NCI-H2081 treated with DMSO at 0.1 percent for 48 hours (cell line): ENCODE results near the gene SCIN.
"Not testable (repeated sequence)": the region's sequence is repeated elsewhere in the genome, so short reads cannot be mapped to it uniquely, and the experiment has no call there.

Experiments used
- DNase-seq: peaks from one replicate; lab custom pipeline; 2025; lab: John Stamatoyannopoulos, UW

The SCIN gene

DNA sequence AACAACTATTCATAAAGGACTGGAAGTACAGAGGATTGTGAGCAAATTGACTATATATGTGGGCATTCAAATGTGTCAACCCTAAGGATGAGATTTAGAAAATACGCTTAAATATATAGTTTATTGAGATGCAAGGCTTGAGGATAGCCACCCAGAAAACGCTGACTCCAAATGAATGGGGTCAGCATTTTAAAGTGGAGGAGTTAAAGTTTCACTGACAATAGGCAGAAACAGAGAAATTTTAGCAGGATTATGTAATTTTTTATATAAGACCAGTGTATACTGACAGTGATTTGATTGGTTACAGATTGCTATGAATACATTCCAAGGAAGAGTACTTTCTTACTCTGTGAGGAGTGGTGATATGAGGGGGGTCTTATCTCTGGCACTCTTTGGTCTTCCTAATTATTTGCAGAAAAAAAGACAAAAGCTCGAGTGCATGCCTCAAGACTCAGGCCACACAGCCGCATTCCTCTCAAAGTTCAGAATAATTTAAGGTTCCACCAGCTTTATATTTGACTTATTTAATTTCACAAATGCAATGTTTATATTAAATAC lies 78.3 kb downstream of the SCIN start:
- DNase-seq, result no peak

DNA sequence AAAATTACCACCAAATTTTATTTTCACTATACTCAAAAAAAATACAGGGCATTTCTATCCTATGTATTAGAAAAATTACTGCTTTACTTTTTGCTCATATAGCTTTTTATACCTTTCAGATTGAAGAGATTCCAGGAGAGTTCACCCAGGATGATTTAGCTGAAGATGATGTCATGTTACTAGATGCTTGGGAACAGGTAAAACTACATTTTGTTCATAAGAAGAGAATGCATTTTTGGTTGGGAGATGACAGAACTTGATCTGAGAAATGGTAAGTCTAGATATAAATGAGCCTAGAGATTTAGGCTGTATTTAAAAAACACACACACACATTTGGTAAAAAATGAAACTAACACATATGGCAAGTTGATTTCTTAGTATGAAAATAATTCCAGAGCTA lies 78.8 kb downstream of the SCIN start:
- no peak for DNase-seq

DNA sequence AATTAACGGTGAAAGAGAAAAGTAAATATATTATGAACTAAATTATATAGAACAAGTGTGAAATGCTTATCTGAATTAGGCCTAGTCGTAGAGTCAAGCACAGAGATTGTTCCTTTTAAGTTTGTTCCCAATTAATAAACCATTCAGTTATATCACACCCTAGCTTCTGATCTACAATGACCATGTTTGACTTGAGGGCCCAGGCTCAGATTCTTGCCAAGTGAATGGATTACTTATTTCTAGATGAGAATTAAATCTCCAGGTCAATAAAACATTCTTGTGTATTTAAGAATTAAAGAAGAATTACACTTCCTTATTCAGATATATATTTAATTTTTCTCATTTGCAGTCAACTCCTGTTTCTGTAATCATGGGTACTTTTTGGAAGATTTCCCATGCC lies 79.6 kb downstream of the SCIN start:
- DNase-seq, result no peak

DNA sequence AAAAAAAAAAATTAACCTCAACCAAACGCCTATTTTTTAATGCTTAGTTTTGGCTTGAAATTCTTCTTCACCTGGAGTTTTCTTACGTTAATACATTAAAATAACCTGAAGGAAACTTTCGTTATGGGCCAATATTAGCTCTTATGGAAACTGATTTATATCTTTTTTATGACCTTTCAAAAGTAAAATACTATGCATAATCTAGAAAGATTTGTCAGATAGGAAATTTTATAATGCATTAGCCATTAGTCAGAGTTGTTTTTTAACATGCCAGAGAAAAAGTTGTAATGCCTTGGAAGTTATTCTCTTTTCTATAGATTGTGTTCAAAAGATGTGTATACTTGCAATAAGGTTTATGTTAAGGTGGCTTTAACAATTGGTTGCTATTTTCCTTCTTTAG lies 82.6 kb downstream of the SCIN start:
- DNase-seq, result no peak

DNA sequence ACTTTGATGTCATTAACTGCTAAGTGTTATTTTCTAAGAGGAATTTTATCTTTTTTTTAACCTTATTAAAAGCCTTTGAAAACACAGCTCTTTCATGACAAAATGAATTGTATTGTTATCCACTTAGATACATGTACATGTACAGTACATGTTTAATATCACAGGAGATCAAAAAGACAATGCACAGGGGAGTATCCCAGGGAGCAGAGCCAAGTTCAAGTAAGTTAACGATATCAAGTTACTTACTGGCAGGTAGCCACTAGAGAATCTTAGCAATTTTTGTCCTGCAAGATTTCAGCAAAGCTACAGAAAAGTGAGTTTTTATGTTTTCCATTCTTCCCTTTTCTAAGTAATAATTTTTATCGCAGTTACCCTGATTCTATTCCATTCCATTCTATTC lies 83.0 kb downstream of the SCIN start:
- no peak for DNase-seq

DNA sequence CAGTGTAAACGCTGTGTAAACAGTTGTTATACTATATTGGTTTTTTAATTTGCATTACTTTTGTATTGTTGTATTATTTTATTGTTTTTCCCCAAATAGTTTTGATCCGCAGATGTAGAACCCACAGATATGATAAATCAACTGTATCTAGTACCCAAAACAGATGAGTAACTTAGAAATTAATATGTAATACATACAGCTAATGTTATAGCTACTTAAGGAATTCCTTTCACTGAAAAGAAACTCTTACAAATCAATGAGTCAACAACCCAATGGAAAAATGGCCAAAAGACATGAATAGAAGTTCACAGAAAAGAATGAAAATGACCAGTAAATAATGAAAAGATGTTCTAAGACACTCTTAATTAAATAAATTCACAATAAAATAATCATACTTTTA lies 84.6 kb downstream of the SCIN start:
- DNase-seq, result no peak

DNA sequence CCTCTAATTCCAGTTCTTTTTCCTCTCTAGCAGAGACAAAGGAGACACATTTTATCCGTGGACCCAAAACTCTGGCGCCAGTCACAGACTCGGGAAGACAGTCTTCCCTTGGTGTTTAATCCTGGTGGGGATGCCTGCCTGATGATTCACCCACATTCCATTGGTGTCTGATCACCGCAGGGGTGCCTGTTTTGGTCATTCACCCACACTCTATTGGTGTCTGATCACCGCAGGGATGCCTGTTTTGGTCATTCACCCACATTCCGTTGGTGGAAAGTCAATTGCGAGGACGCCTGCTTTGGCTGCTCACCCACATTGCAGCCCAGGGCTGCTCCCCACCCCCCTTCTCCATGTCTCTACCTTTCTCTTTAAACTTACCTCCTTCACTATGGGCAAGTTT lies 89.9 kb downstream of the SCIN start:
- DNase-seq, result not testable (repeated sequence)

DNA sequence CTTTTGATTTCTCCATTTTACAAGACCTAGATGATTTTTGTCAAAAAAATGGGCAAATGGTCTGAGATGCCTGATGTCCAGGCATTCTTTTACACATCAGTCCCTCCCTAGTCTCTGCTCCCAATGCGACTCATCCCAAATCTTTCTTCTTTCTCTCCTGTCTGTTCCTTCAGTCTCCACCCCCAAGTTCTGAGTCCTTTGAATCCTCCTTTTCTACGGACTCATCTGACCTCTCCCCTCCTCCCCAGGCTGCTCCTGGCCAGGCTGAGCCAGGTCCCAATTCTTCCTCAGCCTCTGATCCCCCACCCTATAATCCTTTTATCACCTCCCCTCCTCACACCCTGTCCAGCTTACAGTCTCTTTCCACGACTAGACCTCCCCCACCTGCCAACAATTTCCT lies 90.5 kb downstream of the SCIN start:
- not testable (repeated sequence) for DNase-seq

DNA sequence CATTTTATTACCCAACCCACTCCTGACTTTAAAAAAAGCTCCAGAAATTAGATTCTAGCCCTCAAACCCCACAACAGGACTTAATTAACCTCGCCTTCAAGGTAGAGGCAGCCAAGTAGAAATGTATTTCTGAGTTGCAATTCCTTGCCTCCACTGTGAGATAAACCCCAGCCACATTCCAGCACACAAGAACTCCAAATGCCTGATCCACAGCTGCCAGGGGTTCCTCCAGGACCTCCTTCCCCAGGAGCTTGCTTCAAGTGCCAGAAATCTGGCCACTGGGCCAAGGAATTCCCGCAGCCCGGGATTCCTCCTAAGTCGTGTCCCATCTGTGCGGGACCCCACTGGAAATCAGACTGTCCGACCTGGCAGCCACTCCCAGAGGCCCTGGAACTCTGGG lies 91.1 kb downstream of the SCIN start:
- DNase-seq, result no peak

DNA sequence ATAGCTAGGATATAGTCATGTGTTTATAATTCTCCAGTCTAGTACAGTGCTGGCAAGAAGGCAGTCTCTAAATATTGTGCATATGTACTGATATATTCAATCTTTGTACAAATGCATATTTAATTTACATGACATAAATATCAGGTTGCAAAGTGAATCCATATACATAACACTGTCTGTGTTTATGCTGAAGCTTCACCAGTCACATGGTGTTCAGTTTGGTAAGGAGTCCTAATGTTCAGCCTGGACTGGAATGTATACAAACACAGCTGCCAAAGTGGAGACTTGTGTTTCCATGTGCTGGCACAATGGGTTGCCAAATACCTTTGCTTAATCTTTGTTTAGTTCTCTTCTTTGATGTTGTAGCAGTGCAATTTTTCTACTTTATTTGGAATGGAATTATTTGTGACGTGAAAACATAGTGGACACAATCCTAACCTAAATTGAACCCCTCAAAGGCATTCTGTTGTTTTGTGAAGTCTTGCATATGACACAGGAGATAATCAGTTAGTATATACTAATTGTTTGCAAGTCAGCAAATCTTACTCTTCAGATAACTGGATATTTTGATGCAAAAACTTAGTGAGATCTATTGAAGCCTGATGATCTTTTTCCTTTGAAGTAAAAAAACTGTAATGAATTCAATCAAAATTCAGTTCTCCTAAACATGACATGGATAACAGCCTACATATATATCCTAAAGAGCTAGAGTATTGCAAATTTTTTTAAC lies 99.6 kb downstream of the SCIN start:
- DNase-seq, result no peak

DNA sequence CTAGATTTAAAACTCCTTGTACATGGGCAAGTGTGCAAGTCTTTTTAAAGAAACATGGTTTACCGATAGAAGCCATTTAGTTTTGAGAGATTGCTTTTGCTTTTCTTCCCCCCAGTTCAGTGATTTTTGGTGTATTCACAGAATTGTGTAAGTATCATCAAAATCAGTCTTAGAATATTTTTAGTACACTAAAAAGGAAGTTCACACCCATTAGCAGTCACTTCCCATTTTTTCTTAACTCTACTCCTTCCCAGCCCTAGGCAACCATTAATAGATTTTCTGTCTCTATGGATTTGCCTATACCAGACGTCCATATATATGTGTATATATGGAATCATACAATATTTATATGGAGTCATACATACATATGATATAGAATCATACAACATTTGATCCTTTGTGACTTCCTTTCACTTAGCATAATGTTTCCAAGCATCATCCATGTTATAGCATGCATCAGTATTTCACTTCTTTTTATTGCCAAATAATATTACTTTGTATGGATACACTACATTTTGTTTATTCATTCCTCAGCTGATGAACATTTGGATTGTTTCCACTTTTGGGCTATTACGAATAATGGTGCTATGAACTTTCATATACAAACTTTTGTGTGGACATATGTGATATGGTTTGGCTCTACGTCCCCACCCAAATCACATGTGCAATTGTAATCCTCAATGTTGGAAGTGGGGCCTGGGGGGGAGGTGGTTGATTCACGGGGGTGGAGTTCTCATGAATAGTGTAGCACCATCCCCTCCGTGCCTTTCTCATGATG lies 100.4 kb downstream of the SCIN start:
- DNase-seq, result no peak

DNA sequence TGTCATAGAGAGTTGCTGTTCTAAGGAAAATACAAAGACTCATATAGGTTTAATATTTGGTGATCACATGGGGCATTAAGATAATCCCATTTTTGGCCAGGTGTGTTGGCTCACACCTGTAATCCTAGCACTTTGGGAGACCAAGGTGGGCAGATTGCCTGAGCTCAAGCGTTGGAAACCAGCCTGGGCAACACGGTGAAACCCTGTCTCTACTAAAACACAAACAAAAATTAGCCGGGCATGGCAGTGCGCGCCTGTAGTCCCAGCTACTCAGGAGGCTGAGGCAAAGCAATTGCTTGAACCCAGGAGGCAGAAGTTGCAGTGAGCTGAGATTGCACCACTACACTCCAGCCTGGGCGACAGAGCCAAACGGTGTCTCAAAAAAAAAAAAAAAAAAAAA lies 102.9 kb downstream of the SCIN start:
- not testable (repeated sequence) for DNase-seq

DNA sequence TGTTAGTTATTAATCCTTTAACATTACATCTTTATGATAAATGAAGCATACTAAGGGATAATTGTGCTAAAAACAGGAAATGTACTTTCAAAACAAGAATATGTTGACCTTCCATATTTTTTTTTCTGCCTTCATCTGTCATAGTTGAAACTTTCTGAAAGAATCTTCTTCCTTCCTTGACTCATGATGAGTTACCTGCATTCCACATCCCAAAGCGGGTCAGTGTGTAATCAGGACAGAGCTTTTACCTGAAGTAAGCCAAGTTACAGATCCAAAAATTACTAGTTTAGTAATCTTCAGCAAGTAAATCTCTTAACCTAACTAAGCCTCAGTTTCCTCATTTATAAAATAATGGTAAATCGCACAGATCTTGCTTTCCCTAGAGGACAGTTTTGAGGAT lies 103.5 kb downstream of the SCIN start:
- no peak for DNase-seq

DNA sequence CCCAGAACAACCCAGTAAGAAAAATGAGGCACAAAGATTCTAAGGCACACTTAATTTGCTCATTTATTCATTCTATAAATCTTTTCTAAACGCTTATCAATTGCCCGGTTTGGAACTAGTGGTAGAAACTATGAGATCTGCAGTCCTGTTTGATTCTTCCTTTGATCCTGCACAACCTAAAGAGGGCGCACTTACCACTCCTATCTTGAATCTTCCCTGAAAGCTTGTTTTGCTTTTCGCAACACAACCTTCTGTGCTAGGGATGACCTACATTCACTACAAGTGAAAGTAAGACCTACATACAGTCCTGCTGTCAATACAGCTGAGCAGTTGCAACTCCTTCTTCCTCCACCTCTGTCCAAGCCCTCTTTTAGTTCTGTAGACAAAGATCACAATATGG lies 104.3 kb downstream of the SCIN start:
- no peak for DNase-seq

DNA sequence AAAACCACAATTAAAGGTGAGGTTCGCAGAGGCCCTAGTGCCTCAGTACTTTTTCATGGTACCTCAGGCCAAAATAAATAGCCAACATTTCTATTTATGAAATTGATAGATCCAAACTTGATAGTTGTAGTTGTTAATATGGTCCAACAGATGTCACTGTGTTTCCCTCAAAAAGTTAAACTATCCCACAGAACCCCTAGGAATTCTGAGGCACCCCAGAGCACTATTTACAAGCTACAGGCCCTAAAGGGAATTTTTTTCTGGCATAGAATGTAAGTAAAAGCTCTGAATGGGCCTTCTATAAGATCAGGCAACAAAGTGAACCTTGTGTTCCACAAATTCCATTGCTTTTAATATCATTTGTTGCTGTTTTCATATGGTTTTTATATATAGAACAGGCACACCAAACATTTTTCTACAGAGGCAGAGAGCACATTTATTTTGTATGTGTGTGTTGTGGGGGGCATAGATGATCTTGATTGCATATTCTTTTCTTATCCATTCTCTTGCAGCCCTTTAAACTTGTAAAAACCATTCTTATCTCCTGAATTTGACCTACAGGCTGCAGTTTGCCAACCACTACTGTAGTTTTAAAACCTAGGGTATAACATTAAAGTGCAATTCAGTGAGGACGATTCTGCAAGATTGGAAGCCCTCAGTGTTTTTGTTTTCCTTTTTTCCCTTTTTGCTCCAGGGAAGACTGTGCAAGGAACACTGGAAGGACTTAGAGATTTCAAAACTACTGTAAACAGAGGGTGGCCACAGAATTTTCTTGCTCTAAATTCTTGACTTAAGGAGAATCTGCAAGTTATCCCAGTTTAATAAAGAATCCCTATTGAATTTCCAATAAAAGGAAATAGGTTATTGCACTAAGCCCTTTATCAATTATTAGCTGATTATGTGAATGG lies 113.4 kb downstream of the SCIN start:
- DNase-seq, result no peak

DNA sequence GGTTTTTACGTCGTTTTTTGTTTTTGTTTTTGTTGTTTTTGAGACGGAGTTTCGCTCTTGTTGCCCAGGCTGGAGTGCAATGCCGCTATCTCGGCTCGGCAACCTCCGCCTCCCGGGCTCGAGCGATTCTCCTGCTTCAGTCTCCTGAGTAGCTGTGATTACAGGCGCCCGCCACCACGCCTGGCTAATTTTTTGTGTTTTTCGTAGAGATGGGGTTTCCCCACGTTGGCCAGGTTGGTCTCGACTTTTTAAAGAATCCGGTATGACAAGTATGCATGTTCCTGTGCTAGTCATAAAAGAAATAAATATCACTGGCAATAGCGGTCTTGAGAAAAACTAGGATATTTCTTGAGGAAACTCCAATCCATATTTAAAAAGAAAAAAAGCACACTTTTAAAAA lies 114.2 kb downstream of the SCIN start:
- DNase-seq, result no peak

DNA sequence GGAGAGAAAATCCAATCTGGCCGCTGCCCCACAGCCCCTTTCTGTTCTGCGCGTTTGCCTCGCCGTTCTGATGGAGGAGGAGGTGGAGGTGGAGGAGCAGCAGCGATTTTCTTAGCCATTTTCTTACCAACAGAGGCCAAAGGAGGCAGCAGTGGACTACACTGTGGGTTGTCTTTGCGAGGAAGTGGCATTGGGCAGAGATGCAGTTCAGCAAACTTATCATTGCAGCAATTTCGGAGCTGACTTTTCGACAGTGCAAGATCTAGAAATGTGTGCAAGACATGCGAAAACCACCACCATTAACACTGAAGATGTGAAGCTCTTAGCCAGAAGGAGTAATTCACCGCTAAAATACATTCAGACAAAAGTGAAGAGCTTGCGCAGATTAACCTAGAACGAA lies 115.0 kb downstream of the SCIN start:
- DNase-seq, result no peak

DNA sequence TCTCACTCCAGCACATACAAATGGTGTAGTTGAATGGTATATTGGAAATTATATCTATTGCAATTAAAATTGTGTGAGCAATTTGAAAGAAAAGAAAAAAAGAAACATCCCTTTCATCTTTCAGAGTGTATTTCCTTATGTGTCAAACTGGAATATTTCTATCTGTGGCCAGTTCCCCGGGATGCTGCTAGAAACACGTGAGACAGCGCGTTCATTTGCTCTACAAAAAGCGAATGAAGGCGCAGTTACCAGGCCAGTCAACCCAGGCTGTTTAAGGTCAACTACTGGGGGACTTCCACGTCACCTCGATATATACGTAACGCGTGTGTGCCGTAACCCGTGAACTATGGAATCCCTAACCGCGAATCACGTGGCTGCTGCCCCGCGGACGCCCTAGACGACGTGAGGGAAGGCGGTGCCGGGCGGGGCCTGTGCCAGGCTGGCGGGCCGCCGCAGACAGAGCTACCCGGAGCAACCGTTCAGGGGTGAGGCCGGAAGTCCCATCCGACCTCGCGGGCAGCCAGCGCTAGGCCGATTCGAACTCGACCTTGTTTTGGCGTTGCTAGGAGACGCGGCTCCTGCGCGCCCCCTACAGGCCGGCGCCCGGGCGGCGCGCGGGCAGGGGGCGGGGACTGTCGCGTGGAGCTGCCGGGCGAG lies 115.8 kb downstream of the SCIN start:
- DNase-seq, result peak; percentile 83

DNA sequence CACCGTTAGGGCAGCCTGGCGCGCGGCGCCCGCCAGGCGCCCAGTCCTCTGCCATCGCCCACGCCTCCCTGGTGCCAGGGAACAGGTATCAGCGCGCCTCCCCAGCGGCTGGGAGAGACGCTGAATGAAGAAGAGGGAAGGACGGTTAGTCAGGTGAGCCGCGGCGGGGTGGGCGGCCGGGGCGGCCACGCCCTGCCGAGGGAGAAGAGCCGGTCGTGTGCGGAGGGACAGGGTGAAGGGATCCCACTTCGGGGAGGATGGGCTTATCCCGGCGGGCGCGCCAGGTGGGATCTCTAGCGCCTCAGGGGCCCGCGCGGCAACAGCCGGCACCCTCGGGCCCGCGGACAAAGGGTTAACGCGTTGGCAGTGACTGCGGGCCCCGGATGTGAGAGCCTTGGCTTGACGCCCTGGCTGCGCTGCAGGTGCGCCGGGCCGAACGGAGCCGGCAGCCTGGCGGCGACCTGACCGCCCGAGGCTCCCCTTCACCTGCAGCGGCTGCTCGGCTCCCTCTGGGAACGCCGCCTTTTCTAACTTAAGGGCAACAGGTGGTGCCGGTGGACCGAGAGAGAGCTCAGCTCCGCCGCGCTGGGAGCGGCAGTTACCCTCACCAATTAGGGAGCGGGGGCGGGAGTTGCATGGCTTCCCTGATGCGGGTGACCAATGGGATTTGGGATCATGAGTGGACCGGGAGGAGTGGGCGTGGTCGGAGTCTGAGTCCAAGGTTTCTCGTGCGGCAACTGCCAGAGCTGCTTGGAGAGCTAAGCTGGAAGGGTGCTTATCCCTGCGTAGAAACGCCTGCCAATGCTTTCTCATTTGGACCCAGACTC lies 116.6 kb downstream of the SCIN start, which contains the start of gene ARL4A:
ARL4A (plus strand) TSS at position 743 of the 827 bp plus-strand sequence. CDS start 622 bp downstream, outside the sequence.
- DNase-seq, result peak; percentile 96

DNA sequence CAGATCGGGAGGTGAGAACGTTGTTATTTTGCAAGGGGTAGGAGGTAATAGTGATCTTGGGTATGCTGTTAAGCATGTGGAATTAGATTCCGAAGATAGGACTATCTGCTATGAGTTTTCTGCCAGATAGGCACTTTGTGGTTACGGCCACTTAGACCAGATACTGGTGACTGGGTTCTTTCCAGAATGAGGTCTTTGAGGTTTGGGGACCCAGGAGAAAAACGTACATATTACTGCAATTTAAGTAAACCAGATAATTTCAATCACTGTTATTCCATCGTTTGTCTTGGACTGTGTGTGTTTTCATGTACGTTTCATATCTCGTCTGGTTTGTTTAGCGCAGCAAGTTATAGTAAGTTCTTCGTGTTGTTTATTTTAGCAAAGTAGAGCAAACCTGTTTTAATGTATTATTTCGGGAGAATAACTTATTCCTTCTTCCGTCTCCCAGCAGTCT lies 117.2 kb downstream of the SCIN start:
- DNase-seq, result no peak
